ENCODE data around the gene FMO4. TPM values are rescaled to one million over a fixed set of nuclear protein-coding genes. Genes with fewer than 3 reads are reported as not detected.

The FMO4 gene
- polyA plus RNA-seq, 1 donor from 2014 or later = not detected

- Histone ChIP-seq H3K36me3 (ENCODE audit: insufficient read depth, low read length) (no peaks in the 10 kb centered on the region), H3K27me3 (ENCODE audit: insufficient read depth, low read depth, low read length) (no peaks in the 10 kb centered on the region), H3K9ac (ENCODE audit: low read length) (no peak overlapping the region), H3K4me3 (ENCODE audit: low read length) (no peak overlapping the region), H3K9me3 (ENCODE audit: low read length) (no peaks in the 10 kb centered on the region), H3K27ac (ENCODE audit: low read length) (no peak overlapping the region), H2AFZ (ENCODE audit: low read depth, low read length) (no peak overlapping the region), H3K79me2 (replicated peaks; ENCODE audit: insufficient read depth, low read length) (no peaks in the 10 kb centered on the region), H3K4me2 (ENCODE audit: low read length) (no peak overlapping the region), H3F3A (ENCODE audit: insufficient read depth, low read length, poor library complexity, severe bottlenecking) (no peaks in the 10 kb centered on the region), H3K9me2 (ENCODE audit: insufficient read depth, low read length) (no peaks in the 10 kb centered on the region), H4K20me1 (ENCODE audit: insufficient read depth) (no peaks in the 10 kb centered on the region)
- TF ChIP-seq POLR2AphosphoS5 (IDR thresholded peaks at IDR 0.05) (no peak), EP300 (conservative IDR thresholded peaks at IDR 0.05; ENCODE audit: poor library complexity, severe bottlenecking) (no peak), TAF1 (IDR thresholded peaks at IDR 0.05; ENCODE audit: low read depth) (no peak), CTCF (IDR thresholded peaks at IDR 0.05; ENCODE audit: poor library complexity, severe bottlenecking) (no peak), REST (IDR thresholded peaks at IDR 0.05; ENCODE audit: borderline replicate concordance) (no peak), EZH2 (IDR thresholded peaks at IDR 0.05; ENCODE audit: borderline replicate concordance, insufficient read depth, low read length, poor library complexity, severe bottlenecking) (no peak), SMC3 (conservative IDR thresholded peaks at IDR 0.05; ENCODE audit: poor library complexity) (no peak), RAD21 (conservative IDR thresholded peaks at IDR 0.05) (no peak), MXI1 (conservative IDR thresholded peaks at IDR 0.05; ENCODE audit: poor library complexity, severe bottlenecking) (no peak)
Measured at GRCh38 chr1:171345536-171345935, 31.6 kb downstream of the FMO4 start.

DNA sequence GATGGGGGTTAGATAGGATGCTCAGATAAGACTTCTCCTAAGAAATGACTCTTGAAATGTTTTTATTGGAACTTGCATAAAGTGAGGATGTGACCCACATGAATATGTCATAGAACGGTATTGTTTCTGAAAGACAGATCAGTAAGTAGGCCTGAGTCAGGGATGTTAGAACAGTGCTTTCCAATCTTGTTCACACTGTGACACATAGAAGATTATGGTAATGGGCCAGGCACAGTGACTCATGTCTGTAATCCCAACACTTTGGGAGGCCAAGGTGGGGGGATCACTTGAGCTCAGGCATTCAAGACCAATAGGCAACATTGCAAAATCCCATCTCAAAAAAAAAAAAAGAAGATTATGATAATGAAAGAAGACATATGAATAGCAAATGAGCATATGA, 32.9 kb downstream of the FMO4 start:
- H3K79me2 ChIP-seq (replicated peaks; ENCODE audit: insufficient read depth, low read length) = no peaks in the 10 kb centered on the region
- no peaks in the 10 kb centered on the region for H4K20me1 ChIP-seq (ENCODE audit: insufficient read depth)
- no peak overlapping the region for H3K4me3 ChIP-seq (ENCODE audit: low read length)
- no peaks in the 10 kb centered on the region for H3K36me3 ChIP-seq (ENCODE audit: insufficient read depth, low read length)
- H3K27ac ChIP-seq (ENCODE audit: low read length) = no peak overlapping the region
- no peak overlapping the region for H3K4me2 ChIP-seq (ENCODE audit: low read length)
- H3K27me3 ChIP-seq (ENCODE audit: insufficient read depth, low read depth, low read length) = no peaks in the 10 kb centered on the region
- H3K9ac ChIP-seq (ENCODE audit: low read length) = no peak overlapping the region
- TF ChIP-seq CTCF (IDR thresholded peaks at IDR 0.05; ENCODE audit: poor library complexity, severe bottlenecking) (no peak), SMC3 (conservative IDR thresholded peaks at IDR 0.05; ENCODE audit: poor library complexity) (no peak), MXI1 (conservative IDR thresholded peaks at IDR 0.05; ENCODE audit: poor library complexity, severe bottlenecking) (no peak), REST (IDR thresholded peaks at IDR 0.05; ENCODE audit: borderline replicate concordance) (no peak)
- H2AFZ ChIP-seq (ENCODE audit: low read depth, low read length) = no peak overlapping the region
- H3K9me3 ChIP-seq (ENCODE audit: low read length) = no peaks in the 10 kb centered on the region
- H3K9me2 ChIP-seq (ENCODE audit: insufficient read depth, low read length) = no peaks in the 10 kb centered on the region
- H3F3A ChIP-seq (ENCODE audit: insufficient read depth, low read length, poor library complexity, severe bottlenecking) = no peaks in the 10 kb centered on the region
